H9 (cell line): Measurements from ENCODE around the gene ASCC2. TPM values are rescaled to one million over a fixed set of nuclear protein-coding genes. Genes with fewer than 3 reads are reported as not detected.
"Not testable (repeated sequence)": the region's sequence is repeated elsewhere in the genome, so short reads cannot be mapped to it uniquely, and the experiment has no call there.

Source experiments
- DNase-seq: peaks from one replicate; pipeline ENCODE4 v3.0.0-alpha.2; 2017
- H2AFZ ChIP-seq: one replicate; pipeline ENCODE4 v1.6.1; 2013; ENCODE audit warnings: mild to moderate bottlenecking, low read length, control low read depth, moderate library complexity
- H2AK5ac ChIP-seq: 2 replicates; pipeline ENCODE4 v1.6.1; 2013; ENCODE audit warnings: low read length, control low read depth, mixed read lengths; ENCODE audit not compliant: insufficient read length
- H2BK120ac ChIP-seq: one replicate; pipeline ENCODE4 v1.6.1; 2013; ENCODE audit warnings: low read depth, mild to moderate bottlenecking, low read length, control low read depth, inconsistent platforms; ENCODE audit not compliant: poor library complexity, severe bottlenecking
- H2BK12ac ChIP-seq: 2 replicates; pipeline ENCODE4 v1.6.1; 2013; ENCODE audit warnings: low read length, control low read depth, mixed read lengths, low read depth; ENCODE audit not compliant: insufficient read length
- H2BK15ac ChIP-seq: 2 replicates; pipeline ENCODE4 v1.6.1; 2013; ENCODE audit warnings: low read depth, low read length, control low read depth
- H2BK20ac ChIP-seq: one replicate; pipeline ENCODE4 v1.6.1; 2013; ENCODE audit warnings: low read depth, mild to moderate bottlenecking, low read length, control low read depth, inconsistent platforms; ENCODE audit not compliant: poor library complexity, severe bottlenecking
- H2BK5ac ChIP-seq: 2 replicates; pipeline ENCODE4 v1.6.1; 2013; ENCODE audit warnings: low read length, control low read depth, mixed read lengths; ENCODE audit not compliant: insufficient read length
- H3K14ac ChIP-seq: 2 replicates; pipeline ENCODE4 v1.6.1; 2013; ENCODE audit warnings: low read length, control low read depth; ENCODE audit not compliant: insufficient read depth
- H3K18ac ChIP-seq: 2 replicates; pipeline ENCODE4 v1.6.1; 2013; ENCODE audit warnings: low read depth, mild to moderate bottlenecking, mixed read lengths, low read length, control low read depth; ENCODE audit not compliant: insufficient read length
- H3K23ac ChIP-seq: 2 replicates; pipeline ENCODE4 v1.6.1; 2013; ENCODE audit warnings: low read length, control low read depth, mixed read lengths, low read depth; ENCODE audit not compliant: insufficient read length
- H3K23me2 ChIP-seq: 2 replicates; pipeline ENCODE4 v1.6.1; 2013; ENCODE audit warnings: low read depth, mild to moderate bottlenecking, mixed read lengths, low read length, control low read depth; ENCODE audit not compliant: insufficient read length, poor library complexity, severe bottlenecking
- H3K27ac ChIP-seq: 2 replicates; pipeline ENCODE4 v1.5.1; 2013; ENCODE audit warnings: low read length, control low read depth, mixed read lengths, low read depth; ENCODE audit not compliant: insufficient read length
- H3K27me3 ChIP-seq: 2 replicates; pipeline ENCODE4 v1.6.1; 2013; ENCODE audit warnings: low read length, control low read depth, inconsistent platforms; ENCODE audit not compliant: insufficient read depth
- H3K4ac ChIP-seq: 2 replicates; pipeline ENCODE4 v1.6.1; 2013; ENCODE audit warnings: low read depth, mild to moderate bottlenecking, control low read depth, inconsistent platforms, low read length, moderate library complexity
- H3K4me1 ChIP-seq: 2 replicates; pipeline ENCODE4 v1.6.1; 2013; ENCODE audit warnings: low read length, control low read depth, inconsistent platforms; ENCODE audit not compliant: insufficient read depth
- H3K4me2 ChIP-seq: 2 replicates; pipeline ENCODE4 v1.6.1; 2013; ENCODE audit warnings: low read length, control low read depth, mixed read lengths; ENCODE audit not compliant: insufficient read length, insufficient read depth
- H3K56ac ChIP-seq: 2 replicates; pipeline ENCODE4 v1.6.1; 2013; ENCODE audit warnings: low read depth, mild to moderate bottlenecking, mixed read lengths, low read length, control low read depth; ENCODE audit not compliant: insufficient read length
- H3K79me1 ChIP-seq: 2 replicates; pipeline ENCODE4 v1.6.1; 2013; ENCODE audit warnings: low read depth, mild to moderate bottlenecking, moderate library complexity, low read length, control low read depth, inconsistent platforms; ENCODE audit not compliant: insufficient read depth, poor library complexity, severe bottlenecking
- H3K79me2 ChIP-seq: 2 replicates; pipeline ENCODE4 v1.6.1; 2013; ENCODE audit warnings: low read length, control low read depth, inconsistent platforms; ENCODE audit not compliant: insufficient read depth
- H3K9ac ChIP-seq: 2 replicates; pipeline ENCODE4 v1.6.1; 2013; ENCODE audit warnings: low read length, control low read depth, mixed read lengths; ENCODE audit not compliant: insufficient read length; ENCODE audit errors: extremely low read depth
- H3K9me3 ChIP-seq: one replicate; pipeline ENCODE4 v1.6.1; 2013; ENCODE audit warnings: low read depth, low read length, inconsistent platforms; ENCODE audit not compliant: control insufficient read depth
- H3T11ph ChIP-seq: one replicate; pipeline ENCODE4 v1.6.1; 2013; ENCODE audit warnings: mild to moderate bottlenecking, low read length, control low read depth, inconsistent platforms
- H4K20me1 ChIP-seq: one replicate; pipeline ENCODE4 v1.6.1; 2013; ENCODE audit not compliant: control insufficient read depth, insufficient read length, insufficient read depth
- H4K5ac ChIP-seq: 2 replicates; pipeline ENCODE4 v1.6.1; 2013; ENCODE audit warnings: low read depth, mild to moderate bottlenecking, mixed read lengths, low read length, control low read depth; ENCODE audit not compliant: insufficient read length
- H4K8ac ChIP-seq: replicated peaks from 2 replicates; pipeline ENCODE4 v1.6.1; 2013; ENCODE audit warnings: low read length, control low read depth, mixed read lengths, low read depth; ENCODE audit not compliant: insufficient read length
- H4K91ac ChIP-seq: 2 replicates; pipeline ENCODE4 v1.6.1; 2013; ENCODE audit warnings: low read depth, mild to moderate bottlenecking, moderate library complexity, mixed read lengths, low read length, control low read depth; ENCODE audit not compliant: insufficient read length
- H3K27ac Mint-ChIP-seq, 3 experiments: 2 replicates in 2 of 3; 3 replicates in 1 of 3; pipeline ENCODE4 v1.8.0; 2020 to 2021; ENCODE audit warnings: mixed read lengths in 3 of 3, mild to moderate bottlenecking in 1 of 3, moderate library complexity in 1 of 3
- H3K27me3 Mint-ChIP-seq: 2 replicates; pipeline ENCODE4 v1.8.0; 2021; ENCODE audit warnings: low read depth, mild to moderate bottlenecking, moderate library complexity, mixed read lengths
- H3K36me3 Mint-ChIP-seq, 3 experiments: 2 replicates in 2 of 3; 3 replicates in 1 of 3; pipeline ENCODE4 v1.8.0; 2020 to 2021; ENCODE audit warnings: low read depth in 3 of 3, mixed read lengths in 3 of 3; ENCODE audit not compliant: insufficient read depth in 1 of 3
- H3K4me1 Mint-ChIP-seq, 2 experiments: 2 replicates each; pipeline ENCODE4 v1.8.0; 2020; ENCODE audit warnings: mixed read lengths in 2 of 2
- H3K4me3 Mint-ChIP-seq, 2 experiments: 2 replicates in 1 of 2; 3 replicates in 1 of 2; pipeline ENCODE4 v1.8.0; 2020 to 2021; ENCODE audit warnings: mild to moderate bottlenecking in 2 of 2, mixed read lengths in 2 of 2, moderate library complexity in 1 of 2
- H3K9me3 Mint-ChIP-seq, 2 experiments: 2 replicates in 1 of 2; 3 replicates in 1 of 2; pipeline ENCODE4 v1.8.0; 2020; ENCODE audit warnings: mild to moderate bottlenecking in 2 of 2, mixed read lengths in 2 of 2, moderate library complexity in 1 of 2
- CTCF ChIP-seq: fragments of 200-600 bp; sonication (generic); conservative IDR thresholded peaks from 3 replicates; pipeline ENCODE4 v1.8.0; 2021; ENCODE audit warnings: antibody characterized with exemption, mild to moderate bottlenecking
- WGBS: extraction: QIAGEN DNeasy Blood & Tissue Kit; methylation state at CpG from one replicate; pipeline ENCODE4 v1.1.7; 2013; ENCODE audit warnings: missing lambda C conversion rate, low lambda C conversion rate, mixed read lengths; ENCODE audit not compliant: insufficient read length; ENCODE audit errors: extremely low coverage; 5-methylcytosine and 5-hydroxymethylcytosine counted together
- total RNA-seq: library from RNA; stranded (reverse); gene quantifications from 2 replicates; pipeline ENCODE4 v1.2.1, GENCODE V29; 2021

ASCC2 gene
- total RNA-seq, 1 experiment from 2014 or later, result 48.2 TPM

- H3K27ac ChIP-seq, result no peak overlapping the region
- H4K91ac ChIP-seq, result no peak overlapping the region
- no peaks in the 10 kb centered on the region for H3K27me3 ChIP-seq
- H2BK15ac ChIP-seq, result no peak overlapping the region
- Mint-ChIP-seq H3K27me3 (no peaks in the 10 kb centered on the region), H3K9me3 (no peaks in the 10 kb centered on the region; a peak in 1 of 5 replicates), H3K4me1 (peaks cover 22 to 25% of the 10 kb centered on the region in 2 experiments), H3K36me3 (peaks cover 0 to 5% (median 0%) of the 10 kb centered on the region in 3 experiments; a peak in 1 of 7 replicates), H3K27ac (peak overlapping the region; percentile 40 to 94 (median 90); a peak in 5 of 7 replicates), H3K4me3 (peak overlapping the region; percentile 86 to 93)
- H3K18ac ChIP-seq, result no peak overlapping the region
- H2BK20ac ChIP-seq, result no peak overlapping the region
- H3K79me1 ChIP-seq, result no peaks in the 10 kb centered on the region
- H2BK12ac ChIP-seq, result no peak overlapping the region
- H3K9ac ChIP-seq, result no peak overlapping the region
- H2BK5ac ChIP-seq, result no peak overlapping the region
- TF ChIP-seq CTCF, result no peak
- no peak overlapping the region for H4K8ac ChIP-seq
- H3K9me3 ChIP-seq, result no peaks in the 10 kb centered on the region
- DNase-seq, result no peak
- H3K23ac ChIP-seq, result no peak overlapping the region
- no peak overlapping the region for H2AK5ac ChIP-seq
- no peak overlapping the region for H3K14ac ChIP-seq
- H4K5ac ChIP-seq, result no peak overlapping the region
- no peak overlapping the region for H3K4ac ChIP-seq
- H3K4me2 ChIP-seq, result peak overlapping the region; percentile 70
- H4K20me1 ChIP-seq, result no peaks in the 10 kb centered on the region
- H3K23me2 ChIP-seq, result peaks cover 5% of the 10 kb centered on the region
- no peaks in the 10 kb centered on the region for H3K79me2 ChIP-seq
- no peak overlapping the region for H3T11ph ChIP-seq
- peak overlapping the region; percentile 18 for H2AFZ ChIP-seq
- no peak overlapping the region for H2BK120ac ChIP-seq
- H3K4me1 ChIP-seq, result no peaks in the 10 kb centered on the region
- no CpG with 5 or more reads among the region's 5 CpGs for WGBS
- H3K56ac ChIP-seq, result no peak overlapping the region
Measured at GRCh38 chr22:29838599-29838956, 504 bp upstream of the ASCC2 start.

DNA sequence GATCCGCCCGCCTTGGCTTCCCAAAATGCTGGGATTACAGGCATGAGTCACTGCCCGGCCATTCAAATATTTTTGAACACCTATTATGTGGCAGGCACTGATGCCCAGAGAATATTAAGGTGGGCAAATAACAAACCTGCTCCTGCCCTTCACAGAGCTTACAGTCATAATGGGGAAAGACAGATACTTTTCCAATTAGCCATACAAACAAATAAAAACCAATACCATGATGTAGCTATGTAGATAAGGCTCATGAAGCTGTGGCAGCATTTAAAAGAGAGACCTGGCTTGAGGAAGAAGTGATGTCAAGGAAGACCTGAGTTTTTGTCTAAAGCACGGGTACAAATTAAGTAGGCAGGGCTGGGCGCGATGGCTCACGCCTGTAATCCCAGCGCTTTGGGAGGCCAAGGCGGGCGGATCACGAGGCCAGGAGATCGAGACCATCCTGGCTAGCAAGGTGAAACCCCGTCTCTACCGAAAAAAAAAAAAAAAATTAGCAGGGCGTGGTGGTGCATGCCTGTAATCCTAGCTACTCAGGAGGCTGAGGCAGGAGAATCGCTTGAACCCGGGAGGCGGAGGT, 1.2 kb downstream of the ASCC2 start:
- peak overlapping the region; percentile 98 for H3K4me2 ChIP-seq
- not testable (repeated sequence) for H2BK5ac ChIP-seq, H3K9me3 Mint-ChIP-seq

More for the DNA sequence above, 1.2 kb downstream of the ASCC2 start:
- not testable (repeated sequence) for H3K23ac ChIP-seq, H3K27me3 ChIP-seq, H3K23me2 ChIP-seq, H3K27me3 Mint-ChIP-seq, H2BK20ac ChIP-seq, H2BK15ac ChIP-seq, H3K4ac ChIP-seq, DNase-seq, H3K4me1 ChIP-seq, H3K9ac ChIP-seq, H3K18ac ChIP-seq, H4K8ac ChIP-seq, H2BK120ac ChIP-seq, H2AK5ac ChIP-seq, H2BK12ac ChIP-seq, H4K91ac ChIP-seq, H3K14ac ChIP-seq, H4K20me1 ChIP-seq, H2AFZ ChIP-seq, H3K79me1 ChIP-seq, H3K56ac ChIP-seq, H3T11ph ChIP-seq, H3K27ac ChIP-seq, H3K9me3 ChIP-seq, H3K79me2 ChIP-seq, H4K5ac ChIP-seq
- WGBS, result no CpG with 5 or more reads among the region's 18 CpGs
- Mint-ChIP-seq H3K36me3 (peaks cover 0 to 18% (median 9%) of the 10 kb centered on the region in 3 experiments; a peak in 5 of 7 replicates), H3K27ac (peak overlapping the region in 1 of 3 experiments; percentile 28; a peak in 1 of 7 replicates), H3K4me1 (peaks cover 14 to 15% of the 10 kb centered on the region in 2 experiments), H3K4me3 (peak overlapping the region; percentile 86 to 93)
